Neural progenitor cell (in vitro differentiated cells): ENCODE data around the gene RPL35A.

Experiments used
- EZH2 ChIP-seq: fragments of 200-600 bp; sonication (generic); IDR thresholded peaks from 2 replicates; pipeline ENCODE4 v1.6.1; 2017; ENCODE audit warnings: antibody characterized with exemption, mild to moderate bottlenecking, moderate library complexity
- EZH2phosphoT487 ChIP-seq: fragments of 200-600 bp; sonication (generic); IDR thresholded peaks from 2 replicates; pipeline ENCODE4 v1.6.1; 2017; ENCODE audit warnings: antibody characterized with exemption
- TF ChIP-seq, protein P1 (sequence below): fragments of 200-600 bp; sonication (generic); IDR thresholded peaks from 2 replicates; pipeline ENCODE4 v1.5.1; 2017; ENCODE audit warnings: antibody characterized with exemption, mild to moderate bottlenecking

DNA sequence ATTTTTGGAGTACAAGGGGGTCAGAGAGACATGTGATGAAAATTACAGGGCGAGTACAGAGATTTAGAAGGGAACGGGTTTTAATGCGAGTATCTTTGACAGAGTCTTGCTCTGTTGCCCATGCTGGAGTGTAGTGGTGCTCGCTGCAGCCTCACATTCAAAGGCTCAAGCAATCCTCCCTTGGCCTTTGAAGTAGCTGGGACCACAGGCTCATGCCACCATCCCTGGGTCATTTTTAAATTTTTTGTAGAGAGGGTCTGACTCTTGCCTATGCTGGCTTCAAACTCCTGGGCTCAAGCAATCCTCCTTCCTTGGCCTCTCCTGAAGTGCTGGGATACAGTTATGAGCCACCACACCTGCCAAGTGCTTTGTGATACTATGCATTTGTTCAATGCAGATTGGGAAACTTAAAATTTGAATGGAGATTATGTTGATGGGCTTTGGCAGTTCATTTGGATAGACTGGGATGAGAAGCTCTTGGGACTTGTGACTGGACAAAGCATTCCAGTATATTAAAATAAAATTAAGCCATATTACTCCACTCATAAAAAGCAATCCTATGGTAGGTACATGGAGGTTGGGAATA, 6.0 kb downstream of the RPL35A start:
- TF ChIP-seq EZH2phosphoT487 (no peak), EZH2 (no peak)
- TF ChIP-seq, protein P1, sequence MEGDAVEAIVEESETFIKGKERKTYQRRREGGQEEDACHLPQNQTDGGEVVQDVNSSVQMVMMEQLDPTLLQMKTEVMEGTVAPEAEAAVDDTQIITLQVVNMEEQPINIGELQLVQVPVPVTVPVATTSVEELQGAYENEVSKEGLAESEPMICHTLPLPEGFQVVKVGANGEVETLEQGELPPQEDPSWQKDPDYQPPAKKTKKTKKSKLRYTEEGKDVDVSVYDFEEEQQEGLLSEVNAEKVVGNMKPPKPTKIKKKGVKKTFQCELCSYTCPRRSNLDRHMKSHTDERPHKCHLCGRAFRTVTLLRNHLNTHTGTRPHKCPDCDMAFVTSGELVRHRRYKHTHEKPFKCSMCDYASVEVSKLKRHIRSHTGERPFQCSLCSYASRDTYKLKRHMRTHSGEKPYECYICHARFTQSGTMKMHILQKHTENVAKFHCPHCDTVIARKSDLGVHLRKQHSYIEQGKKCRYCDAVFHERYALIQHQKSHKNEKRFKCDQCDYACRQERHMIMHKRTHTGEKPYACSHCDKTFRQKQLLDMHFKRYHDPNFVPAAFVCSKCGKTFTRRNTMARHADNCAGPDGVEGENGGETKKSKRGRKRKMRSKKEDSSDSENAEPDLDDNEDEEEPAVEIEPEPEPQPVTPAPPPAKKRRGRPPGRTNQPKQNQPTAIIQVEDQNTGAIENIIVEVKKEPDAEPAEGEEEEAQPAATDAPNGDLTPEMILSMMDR = no peak
